Ectodermal cell (in vitro differentiated cells): ENCODE data around the gene TBC1D30.
"Not testable (repeated sequence)": the region's sequence is repeated elsewhere in the genome, so short reads cannot be mapped to it uniquely, and the experiment has no call there.

Source experiments
- H3K27ac ChIP-seq: 2 replicates; pipeline ENCODE4 v1.7.0; 2013; ENCODE audit warnings: mild to moderate bottlenecking, low read depth, low read length; ENCODE audit not compliant: insufficient read depth, poor library complexity, severe bottlenecking
- H3K27me3 ChIP-seq: 2 replicates; pipeline ENCODE4 v1.7.0; 2013; ENCODE audit warnings: mild to moderate bottlenecking, low read length; ENCODE audit not compliant: insufficient read depth, control insufficient read depth, poor library complexity, severe bottlenecking
- H3K36me3 ChIP-seq: one replicate; pipeline ENCODE4 v1.7.0; 2013; ENCODE audit warnings: low read length; ENCODE audit not compliant: control insufficient read depth, insufficient read depth
- H3K4me1 ChIP-seq: one replicate; pipeline ENCODE4 v1.7.0; 2013; ENCODE audit warnings: low read length; ENCODE audit not compliant: control insufficient read depth, insufficient read depth
- H3K4me3 ChIP-seq: 2 replicates; pipeline ENCODE4 v1.7.0; 2013; ENCODE audit warnings: low read depth, low read length, control low read depth; ENCODE audit not compliant: insufficient read depth
- H3K9me3 ChIP-seq: 2 replicates; pipeline ENCODE4 v1.7.0; 2013; ENCODE audit warnings: mild to moderate bottlenecking, low read length, moderate library complexity; ENCODE audit not compliant: control insufficient read depth
- WGBS, 2 experiments: methylation state at CpG; one replicate each; pipeline ENCODE4 v1.1.7; 2013; ENCODE audit warnings: missing lambda C conversion rate in 2 of 2; 5-methylcytosine and 5-hydroxymethylcytosine counted together

The TBC1D30 gene

GRCh38 chr12:64791036-64791435 lies 33.4 kb upstream of the TBC1D30 start:
- Histone ChIP-seq H3K9me3 (no peaks in the 10 kb centered on the region), H3K36me3 (no peaks in the 10 kb centered on the region), H3K27me3 (no peaks in the 10 kb centered on the region), H3K4me3 (no peak overlapping the region), H3K27ac (no peak overlapping the region), H3K4me1 (no peaks in the 10 kb centered on the region)

- H3K36me3 ChIP-seq = no peaks in the 10 kb centered on the region
- no peak overlapping the region for H3K27ac ChIP-seq
- H3K4me3 ChIP-seq = no peak overlapping the region
- H3K4me1 ChIP-seq = no peaks in the 10 kb centered on the region
- 85 to 90% methylated on average over 1 of the region's 1 CpG for WGBS, 2 experiments
- no peaks in the 10 kb centered on the region for H3K27me3 ChIP-seq
- no peaks in the 10 kb centered on the region for H3K9me3 ChIP-seq
Observed at GRCh38 chr12:64792128-64792527, 32.3 kb upstream of the TBC1D30 start.

GRCh38 chr12:64793610-64794009 lies 30.8 kb upstream of the TBC1D30 start:
- Histone ChIP-seq H3K36me3 (no peaks in the 10 kb centered on the region), H3K4me3 (no peak overlapping the region), H3K4me1 (no peaks in the 10 kb centered on the region), H3K27me3 (no peaks in the 10 kb centered on the region), H3K9me3 (no peaks in the 10 kb centered on the region), H3K27ac (no peak overlapping the region)
- 69 to 77% methylated on average over 3 of the region's 3 CpGs for WGBS, 2 experiments

GRCh38 chr12:64794305-64794704 lies 30.1 kb upstream of the TBC1D30 start:
- WGBS, 2 experiments = 83 to 93% methylated on average over 3 of the region's 3 CpGs
- Histone ChIP-seq H3K4me1 (no peaks in the 10 kb centered on the region), H3K27ac (no peak overlapping the region), H3K9me3 (no peaks in the 10 kb centered on the region), H3K36me3 (no peaks in the 10 kb centered on the region), H3K27me3 (no peaks in the 10 kb centered on the region), H3K4me3 (no peak overlapping the region)

GRCh38 chr12:64796205-64796845 lies 28.1 kb upstream of the TBC1D30 start:
- Histone ChIP-seq H3K4me3 (no peak overlapping the region), H3K4me1 (no peaks in the 10 kb centered on the region), H3K36me3 (no peaks in the 10 kb centered on the region), H3K9me3 (no peaks in the 10 kb centered on the region), H3K27me3 (no peaks in the 10 kb centered on the region), H3K27ac (no peak overlapping the region)
- WGBS, 2 experiments = 85% methylated on average over 3 of the region's 5 CpGs; no CpG with 5 or more reads in 1 of the 2 experiments

GRCh38 chr12:64797156-64797555 lies 27.3 kb upstream of the TBC1D30 start:
- whole genome bisulfite sequencing, 2 experiments = 85 to 88% methylated on average over 1 of the region's 1 CpG
- Histone ChIP-seq H3K27me3 (no peaks in the 10 kb centered on the region), H3K36me3 (no peaks in the 10 kb centered on the region), H3K4me1 (no peaks in the 10 kb centered on the region), H3K9me3 (no peaks in the 10 kb centered on the region), H3K27ac (no peak overlapping the region), H3K4me3 (no peak overlapping the region)

- no peaks in the 10 kb centered on the region for H3K27me3 ChIP-seq
- no peaks in the 10 kb centered on the region for H3K9me3 ChIP-seq
- H3K36me3 ChIP-seq = no peaks in the 10 kb centered on the region
- no peak overlapping the region for H3K27ac ChIP-seq
- no peak overlapping the region for H3K4me3 ChIP-seq
- H3K4me1 ChIP-seq = no peaks in the 10 kb centered on the region
Observed at GRCh38 chr12:64798165-64798564, 26.3 kb upstream of the TBC1D30 start.

GRCh38 chr12:64800640-64801039 lies 23.8 kb upstream of the TBC1D30 start:
- WGBS, 2 experiments = 78 to 93% methylated on average over 5 of the region's 5 CpGs
- H3K27ac ChIP-seq = no peak overlapping the region
- H3K4me1 ChIP-seq = no peaks in the 10 kb centered on the region
- no peaks in the 10 kb centered on the region for H3K9me3 ChIP-seq
- H3K27me3 ChIP-seq = no peaks in the 10 kb centered on the region
- no peak overlapping the region for H3K4me3 ChIP-seq
- H3K36me3 ChIP-seq = no peaks in the 10 kb centered on the region

- Histone ChIP-seq H3K27me3 (no peaks in the 10 kb centered on the region), H3K9me3 (no peaks in the 10 kb centered on the region), H3K36me3 (no peaks in the 10 kb centered on the region), H3K27ac (no peak overlapping the region), H3K4me3 (no peak overlapping the region), H3K4me1 (no peaks in the 10 kb centered on the region)
- WGBS, 2 experiments = 79 to 88% methylated on average over 2 of the region's 2 CpGs
Observed at GRCh38 chr12:64801381-64801780, 23.1 kb upstream of the TBC1D30 start.

- not testable (repeated sequence) for H3K36me3 ChIP-seq, H3K27ac ChIP-seq, H3K4me3 ChIP-seq, H3K4me1 ChIP-seq, H3K27me3 ChIP-seq, H3K9me3 ChIP-seq
- WGBS, 2 experiments = 36 to 46% methylated on average over 8 of the region's 8 CpGs
Observed at GRCh38 chr12:64802180-64802775, 22.2 kb upstream of the TBC1D30 start.
